ENCODE results near the gene VTCN1. TPM values are rescaled to one million over a fixed set of nuclear protein-coding genes. Genes with fewer than 3 reads are reported as not detected.
"Not testable (repeated sequence)": the region's sequence is repeated elsewhere in the genome, so short reads cannot be mapped to it uniquely, and the experiment has no call there.

The VTCN1 gene, protein sequence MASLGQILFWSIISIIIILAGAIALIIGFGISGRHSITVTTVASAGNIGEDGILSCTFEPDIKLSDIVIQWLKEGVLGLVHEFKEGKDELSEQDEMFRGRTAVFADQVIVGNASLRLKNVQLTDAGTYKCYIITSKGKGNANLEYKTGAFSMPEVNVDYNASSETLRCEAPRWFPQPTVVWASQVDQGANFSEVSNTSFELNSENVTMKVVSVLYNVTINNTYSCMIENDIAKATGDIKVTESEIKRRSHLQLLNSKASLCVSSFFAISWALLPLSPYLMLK
- 0.29 and 1.3 TPM in 2 replicates for total RNA-seq

DNA sequence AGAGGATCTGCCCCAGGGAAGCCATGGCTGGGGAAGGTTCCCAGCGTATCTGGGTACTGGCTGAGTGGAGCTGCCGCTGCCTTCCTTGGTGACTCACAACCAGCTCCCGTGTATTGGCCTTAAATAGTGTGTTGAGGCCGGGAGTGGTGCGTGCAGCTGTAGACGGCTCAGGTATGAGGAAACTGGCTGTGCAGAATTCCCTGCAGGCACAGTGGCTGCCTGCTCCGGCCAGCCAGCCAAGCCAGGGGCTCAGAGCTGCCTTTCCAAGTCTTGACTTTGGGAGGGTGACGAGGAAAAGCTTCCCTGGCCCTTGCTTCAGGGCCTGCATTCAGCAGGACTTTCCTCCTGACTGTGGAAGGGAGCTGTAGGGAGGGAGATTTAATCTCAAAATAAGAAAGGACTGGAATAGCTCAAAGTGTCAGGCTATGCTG lies at the start of gene VTCN1:
Gene VTCN1 (minus strand): TSS at position 97 of the 431 bp plus-strand sequence. CDS start 72 bp downstream, at position 25.
- DNase-seq (ENCODE audit: low read depth): peak; percentile 55
- H3K27me3 ChIP-seq (ENCODE audit: control insufficient read depth, insufficient read depth, low read length): peaks cover 4% of the 10 kb centered on the region
- H3K36me3 ChIP-seq (ENCODE audit: control insufficient read depth, insufficient read depth, low read length): no peaks in the 10 kb centered on the region
- no peak within 1 kb of the TSS for H3K4me3 ChIP-seq (ENCODE audit: low read depth, low read length)
- TF ChIP-seq, protein P1, sequence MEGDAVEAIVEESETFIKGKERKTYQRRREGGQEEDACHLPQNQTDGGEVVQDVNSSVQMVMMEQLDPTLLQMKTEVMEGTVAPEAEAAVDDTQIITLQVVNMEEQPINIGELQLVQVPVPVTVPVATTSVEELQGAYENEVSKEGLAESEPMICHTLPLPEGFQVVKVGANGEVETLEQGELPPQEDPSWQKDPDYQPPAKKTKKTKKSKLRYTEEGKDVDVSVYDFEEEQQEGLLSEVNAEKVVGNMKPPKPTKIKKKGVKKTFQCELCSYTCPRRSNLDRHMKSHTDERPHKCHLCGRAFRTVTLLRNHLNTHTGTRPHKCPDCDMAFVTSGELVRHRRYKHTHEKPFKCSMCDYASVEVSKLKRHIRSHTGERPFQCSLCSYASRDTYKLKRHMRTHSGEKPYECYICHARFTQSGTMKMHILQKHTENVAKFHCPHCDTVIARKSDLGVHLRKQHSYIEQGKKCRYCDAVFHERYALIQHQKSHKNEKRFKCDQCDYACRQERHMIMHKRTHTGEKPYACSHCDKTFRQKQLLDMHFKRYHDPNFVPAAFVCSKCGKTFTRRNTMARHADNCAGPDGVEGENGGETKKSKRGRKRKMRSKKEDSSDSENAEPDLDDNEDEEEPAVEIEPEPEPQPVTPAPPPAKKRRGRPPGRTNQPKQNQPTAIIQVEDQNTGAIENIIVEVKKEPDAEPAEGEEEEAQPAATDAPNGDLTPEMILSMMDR (IDR thresholded peaks at IDR 0.05; ENCODE audit: insufficient read depth, low read length, poor library complexity, severe bottlenecking): no peak

DNA sequence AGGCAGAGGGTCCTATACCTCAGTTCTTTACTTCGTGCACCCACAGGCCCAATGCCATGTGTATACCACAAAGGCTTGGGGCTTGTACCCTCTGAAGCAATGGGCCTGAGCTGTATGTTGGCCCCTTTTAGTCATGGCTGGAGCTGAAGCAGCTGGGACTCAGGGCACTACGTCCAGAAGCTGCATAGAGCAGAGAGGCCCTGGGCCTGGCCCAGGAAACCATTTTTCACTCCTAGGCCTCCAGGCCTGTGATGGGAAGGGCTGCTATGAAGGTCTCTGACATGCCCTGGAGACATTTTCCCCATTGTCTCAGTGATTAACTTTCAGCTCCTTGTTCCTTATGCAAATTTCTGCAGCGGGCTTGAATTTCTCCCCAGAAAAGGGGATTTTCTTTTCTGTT lies 48.1 kb upstream of the VTCN1 start:
- TF ChIP-seq, protein P1 (IDR thresholded peaks at IDR 0.05; ENCODE audit: insufficient read depth, low read length, poor library complexity, severe bottlenecking): no peak
- no peak for DNase-seq (ENCODE audit: low read depth)
- Histone ChIP-seq H3K27me3 (ENCODE audit: control insufficient read depth, insufficient read depth, low read length) (no peaks in the 10 kb centered on the region), H3K4me3 (ENCODE audit: low read depth, low read length) (no peak overlapping the region), H3K36me3 (ENCODE audit: control insufficient read depth, insufficient read depth, low read length) (no peaks in the 10 kb centered on the region)

DNA sequence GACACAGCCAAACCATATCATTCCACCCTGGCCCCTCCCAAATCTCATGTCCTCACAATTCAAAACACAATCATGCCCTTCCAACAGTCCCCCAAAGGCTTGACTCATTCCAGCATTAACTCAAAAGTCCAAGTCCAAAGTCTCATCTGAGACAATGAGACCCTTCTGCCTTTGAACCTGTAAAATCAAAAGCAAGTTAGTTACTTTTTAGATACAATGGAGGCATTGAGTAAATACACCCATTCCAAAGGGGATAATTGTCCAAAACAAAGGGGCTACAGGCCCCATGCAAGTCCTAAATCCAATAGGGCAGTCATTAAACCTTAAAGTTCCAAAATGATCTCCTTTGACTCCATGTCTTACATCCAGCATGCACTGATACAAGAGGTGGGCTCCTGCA lies 47.3 kb upstream of the VTCN1 start:
- H3K36me3 ChIP-seq (ENCODE audit: control insufficient read depth, insufficient read depth, low read length); H3K4me3 ChIP-seq (ENCODE audit: low read depth, low read length); DNase-seq (ENCODE audit: low read depth); H3K27me3 ChIP-seq (ENCODE audit: control insufficient read depth, insufficient read depth, low read length): not testable (repeated sequence)

DNA sequence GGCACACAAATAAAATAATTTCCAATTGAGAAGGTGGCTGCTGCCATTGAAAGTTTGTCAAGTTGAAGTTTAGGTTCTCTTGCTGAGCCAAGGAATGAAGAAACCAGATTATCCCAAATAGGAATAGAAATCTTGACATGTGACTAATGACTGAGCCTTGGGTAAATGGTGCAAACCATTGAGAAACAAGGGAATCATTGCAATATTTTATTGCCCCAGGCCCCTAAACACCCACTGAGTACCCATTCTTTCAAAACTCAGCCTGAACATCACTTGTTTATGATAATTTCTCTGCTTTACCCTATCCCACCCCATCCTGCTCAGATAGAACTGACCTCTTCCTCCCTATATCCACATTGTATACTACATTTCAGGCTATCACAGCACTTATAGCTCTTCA lies 46.6 kb upstream of the VTCN1 start:
- no peak for DNase-seq (ENCODE audit: low read depth)
- no peaks in the 10 kb centered on the region for H3K27me3 ChIP-seq (ENCODE audit: control insufficient read depth, insufficient read depth, low read length)
- TF ChIP-seq, protein P1 (IDR thresholded peaks at IDR 0.05; ENCODE audit: insufficient read depth, low read length, poor library complexity, severe bottlenecking): no peak
- H3K36me3 ChIP-seq (ENCODE audit: control insufficient read depth, insufficient read depth, low read length): no peaks in the 10 kb centered on the region
- no peak overlapping the region for H3K4me3 ChIP-seq (ENCODE audit: low read depth, low read length)

DNA sequence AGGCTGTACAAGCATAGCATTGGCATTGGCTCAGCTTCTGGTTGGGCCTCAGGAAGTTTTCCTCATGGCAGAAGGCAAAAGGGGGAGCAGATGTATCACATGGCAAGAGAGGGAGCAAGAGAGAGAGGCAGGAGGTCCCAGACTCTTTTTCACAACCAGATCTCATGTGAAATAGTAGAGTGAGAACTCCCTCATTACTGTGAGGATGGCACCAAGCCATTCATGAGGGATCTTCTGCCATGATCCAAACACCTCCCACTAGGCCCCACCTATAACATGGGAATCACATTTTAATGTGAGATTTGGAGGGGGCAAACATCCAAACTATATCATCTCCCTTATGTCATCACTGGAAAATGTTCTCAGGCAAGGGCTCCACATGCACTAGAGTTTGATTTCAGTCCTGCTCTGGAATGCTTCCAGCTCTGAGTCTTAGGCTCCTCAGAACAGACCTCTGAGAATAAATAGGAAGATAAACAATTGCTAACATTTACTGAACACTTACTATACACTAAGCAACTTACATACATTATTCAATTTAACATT lies 39.4 kb upstream of the VTCN1 start:
- TF ChIP-seq, protein P1 (IDR thresholded peaks at IDR 0.05; ENCODE audit: insufficient read depth, low read length, poor library complexity, severe bottlenecking): no peak
- H3K36me3 ChIP-seq (ENCODE audit: control insufficient read depth, insufficient read depth, low read length): no peaks in the 10 kb centered on the region
- no peaks in the 10 kb centered on the region for H3K27me3 ChIP-seq (ENCODE audit: control insufficient read depth, insufficient read depth, low read length)
- no peak overlapping the region for H3K4me3 ChIP-seq (ENCODE audit: low read depth, low read length)
- DNase-seq (ENCODE audit: low read depth): no peak

DNA sequence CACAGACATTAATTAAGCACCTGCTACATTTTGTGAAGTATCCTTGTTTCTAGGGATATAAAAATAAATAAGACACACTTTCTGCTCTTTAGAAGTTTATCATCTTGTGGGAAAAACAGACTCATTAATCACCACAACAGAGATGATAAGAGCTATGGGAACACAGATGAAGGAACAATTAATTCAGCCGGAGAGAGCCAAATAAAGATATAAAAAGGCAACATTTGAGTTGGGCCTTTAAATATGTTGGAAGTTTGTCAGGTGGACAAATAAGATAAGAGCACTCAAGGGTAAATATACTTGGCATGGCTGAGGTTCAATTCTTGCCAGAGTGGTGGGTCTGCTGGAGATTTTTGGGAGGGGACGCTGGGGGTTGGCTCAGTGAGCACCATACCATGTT lies 34.2 kb upstream of the VTCN1 start:
- Histone ChIP-seq H3K27me3 (ENCODE audit: control insufficient read depth, insufficient read depth, low read length) (no peaks in the 10 kb centered on the region), H3K36me3 (ENCODE audit: control insufficient read depth, insufficient read depth, low read length) (no peaks in the 10 kb centered on the region), H3K4me3 (ENCODE audit: low read depth, low read length) (no peak overlapping the region)
- TF ChIP-seq, protein P1 (IDR thresholded peaks at IDR 0.05; ENCODE audit: insufficient read depth, low read length, poor library complexity, severe bottlenecking): no peak
- DNase-seq (ENCODE audit: low read depth): no peak
